Measurements from ENCODE around the gene TDP1. TPM values are rescaled to one million over a fixed set of nuclear protein-coding genes. Genes with fewer than 3 reads are reported as not detected.

Gene TDP1
- total and polyA plus RNA-seq, 2 of the 13 experiments (the other 11 are each of a cell fraction or from before 2014, with no cell fraction given) = 16.4 to 31.2 TPM

DNA sequence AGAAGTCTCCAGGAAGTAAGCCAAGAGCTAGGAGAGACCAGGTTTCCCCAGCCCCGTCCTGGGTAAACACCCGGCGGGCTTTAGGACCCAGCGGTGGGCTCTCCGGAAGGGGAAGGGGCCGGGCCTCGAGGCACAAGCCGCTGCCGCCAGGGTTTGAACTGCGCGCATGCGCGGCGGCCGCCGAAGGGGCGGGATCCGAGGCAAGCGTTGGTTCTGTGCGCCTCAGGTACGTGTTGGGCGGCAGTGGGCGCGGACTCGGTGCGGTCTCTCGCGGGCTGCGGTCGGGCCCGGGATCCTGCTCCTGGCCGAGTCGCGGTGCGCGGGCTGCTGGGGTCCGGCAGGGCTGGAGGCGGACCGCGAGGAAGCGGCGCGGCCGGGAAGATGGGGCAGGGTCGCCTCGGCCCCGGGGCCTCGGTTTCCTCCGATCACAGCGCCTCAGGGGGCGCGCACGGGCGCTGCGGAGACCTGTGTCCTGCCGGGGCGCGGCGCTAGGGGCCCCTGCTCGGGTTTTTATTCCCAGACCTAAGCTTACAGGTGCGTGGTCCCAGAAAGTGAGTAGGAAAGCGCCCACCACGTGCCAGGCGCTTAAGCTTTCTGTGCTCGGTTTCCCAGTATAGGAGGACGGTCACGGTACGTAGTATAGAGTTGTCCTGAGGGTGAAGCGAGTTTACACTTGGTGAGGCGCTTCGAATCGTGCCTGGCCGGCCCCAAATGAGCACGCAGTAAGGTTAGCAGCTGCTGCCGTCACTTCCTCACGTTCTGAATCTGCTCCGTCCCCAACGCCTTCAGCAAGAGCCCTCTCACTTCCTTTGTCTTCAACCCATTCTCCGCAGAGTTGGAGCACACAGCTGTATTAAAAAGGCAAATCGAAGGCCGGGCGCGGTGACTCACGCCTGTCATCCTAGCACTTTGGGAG lies at the start of gene TDP1 (continued):
- TF ChIP-seq, protein P1, sequence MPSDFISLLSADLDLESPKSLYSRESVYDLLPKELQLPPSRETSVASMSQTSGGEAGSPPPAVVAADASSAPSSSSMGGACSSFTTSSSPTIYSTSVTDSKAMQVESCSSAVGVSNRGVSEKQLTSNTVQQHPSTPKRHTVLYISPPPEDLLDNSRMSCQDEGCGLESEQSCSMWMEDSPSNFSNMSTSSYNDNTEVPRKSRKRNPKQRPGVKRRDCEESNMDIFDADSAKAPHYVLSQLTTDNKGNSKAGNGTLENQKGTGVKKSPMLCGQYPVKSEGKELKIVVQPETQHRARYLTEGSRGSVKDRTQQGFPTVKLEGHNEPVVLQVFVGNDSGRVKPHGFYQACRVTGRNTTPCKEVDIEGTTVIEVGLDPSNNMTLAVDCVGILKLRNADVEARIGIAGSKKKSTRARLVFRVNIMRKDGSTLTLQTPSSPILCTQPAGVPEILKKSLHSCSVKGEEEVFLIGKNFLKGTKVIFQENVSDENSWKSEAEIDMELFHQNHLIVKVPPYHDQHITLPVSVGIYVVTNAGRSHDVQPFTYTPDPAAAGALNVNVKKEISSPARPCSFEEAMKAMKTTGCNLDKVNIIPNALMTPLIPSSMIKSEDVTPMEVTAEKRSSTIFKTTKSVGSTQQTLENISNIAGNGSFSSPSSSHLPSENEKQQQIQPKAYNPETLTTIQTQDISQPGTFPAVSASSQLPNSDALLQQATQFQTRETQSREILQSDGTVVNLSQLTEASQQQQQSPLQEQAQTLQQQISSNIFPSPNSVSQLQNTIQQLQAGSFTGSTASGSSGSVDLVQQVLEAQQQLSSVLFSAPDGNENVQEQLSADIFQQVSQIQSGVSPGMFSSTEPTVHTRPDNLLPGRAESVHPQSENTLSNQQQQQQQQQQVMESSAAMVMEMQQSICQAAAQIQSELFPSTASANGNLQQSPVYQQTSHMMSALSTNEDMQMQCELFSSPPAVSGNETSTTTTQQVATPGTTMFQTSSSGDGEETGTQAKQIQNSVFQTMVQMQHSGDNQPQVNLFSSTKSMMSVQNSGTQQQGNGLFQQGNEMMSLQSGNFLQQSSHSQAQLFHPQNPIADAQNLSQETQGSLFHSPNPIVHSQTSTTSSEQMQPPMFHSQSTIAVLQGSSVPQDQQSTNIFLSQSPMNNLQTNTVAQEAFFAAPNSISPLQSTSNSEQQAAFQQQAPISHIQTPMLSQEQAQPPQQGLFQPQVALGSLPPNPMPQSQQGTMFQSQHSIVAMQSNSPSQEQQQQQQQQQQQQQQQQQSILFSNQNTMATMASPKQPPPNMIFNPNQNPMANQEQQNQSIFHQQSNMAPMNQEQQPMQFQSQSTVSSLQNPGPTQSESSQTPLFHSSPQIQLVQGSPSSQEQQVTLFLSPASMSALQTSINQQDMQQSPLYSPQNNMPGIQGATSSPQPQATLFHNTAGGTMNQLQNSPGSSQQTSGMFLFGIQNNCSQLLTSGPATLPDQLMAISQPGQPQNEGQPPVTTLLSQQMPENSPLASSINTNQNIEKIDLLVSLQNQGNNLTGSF (CRISPR knock-in tag; IDR thresholded peaks at IDR 0.05) = no peak
- TF ChIP-seq CREB1 (IDR thresholded peaks at IDR 0.05) (peak; percentile 54), CREB1 (CRISPR knock-in tag; IDR thresholded peaks at IDR 0.05) (peak; percentile 24; the same call in 1 of the 2 replicates), E2F2 (CRISPR knock-in tag; IDR thresholded peaks at IDR 0.05; ENCODE audit: borderline replicate concordance) (peak; percentile 90; the same call in 1 of the 2 replicates), ZBTB14 (CRISPR knock-in tag; IDR thresholded peaks at IDR 0.05) (peak; percentile 72; the same call in 1 of the 2 replicates), ARID4A (CRISPR knock-in tag; IDR thresholded peaks at IDR 0.05; ENCODE audit: borderline replicate concordance) (peak; percentile 90), DNMT3B (CRISPR knock-in tag; conservative IDR thresholded peaks at IDR 0.05) (no peak), ZNF296 (CRISPR knock-in tag; conservative IDR thresholded peaks at IDR 0.05) (no peak), HIC2 (CRISPR knock-in tag; IDR thresholded peaks at IDR 0.05; ENCODE audit: low read depth) (no peak), ZNF337 (CRISPR knock-in tag; IDR thresholded peaks at IDR 0.05; ENCODE audit: borderline replicate concordance, low read depth) (no peak)

Data from HepG2 (cell line).